GM21367 (cell line): ENCODE results near the gene ISM1.

Experiments used
- ATAC-seq: cut with Tn5 transposase; IDR thresholded peaks from one replicate; pipeline ENCODE4 v1.9.1; 2021; ENCODE audit not compliant: unreplicated experiment

Gene ISM1

DNA sequence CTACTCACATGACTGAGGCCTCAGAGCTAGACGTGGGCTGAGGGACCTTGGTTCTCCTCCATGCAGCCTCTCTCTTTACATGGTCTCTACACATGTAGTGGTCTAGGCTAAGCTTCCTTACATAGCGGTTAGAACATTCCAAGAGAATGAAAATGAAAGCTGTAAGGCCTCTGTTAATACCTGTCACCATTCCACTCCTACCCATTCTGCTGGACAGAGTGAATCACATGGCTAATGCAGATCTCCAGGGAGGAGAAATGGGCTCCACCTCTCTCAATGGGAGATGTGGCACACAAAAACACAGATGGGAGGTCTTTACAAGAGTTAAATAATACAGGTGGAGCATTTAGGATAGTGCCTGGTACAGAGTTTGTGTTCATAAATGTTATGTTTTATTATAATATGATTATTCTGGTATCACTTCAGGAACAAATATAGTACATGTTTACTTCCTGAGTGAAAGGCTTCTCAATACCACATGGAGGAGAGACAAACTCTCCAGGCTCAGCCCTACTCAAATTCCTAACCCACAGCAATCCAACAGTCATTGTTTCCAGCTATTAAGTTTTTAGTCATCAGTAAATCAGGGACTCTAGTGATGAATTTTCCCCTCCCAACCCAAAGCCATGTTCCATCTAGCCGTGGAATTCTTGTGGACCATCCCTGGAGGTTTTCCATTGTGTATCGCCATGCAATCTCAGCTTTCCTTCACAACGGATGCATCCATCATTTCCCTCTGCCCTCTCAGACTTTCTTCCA is 57.9 kb downstream of the ISM1 start:
- no peak for ATAC-seq

DNA sequence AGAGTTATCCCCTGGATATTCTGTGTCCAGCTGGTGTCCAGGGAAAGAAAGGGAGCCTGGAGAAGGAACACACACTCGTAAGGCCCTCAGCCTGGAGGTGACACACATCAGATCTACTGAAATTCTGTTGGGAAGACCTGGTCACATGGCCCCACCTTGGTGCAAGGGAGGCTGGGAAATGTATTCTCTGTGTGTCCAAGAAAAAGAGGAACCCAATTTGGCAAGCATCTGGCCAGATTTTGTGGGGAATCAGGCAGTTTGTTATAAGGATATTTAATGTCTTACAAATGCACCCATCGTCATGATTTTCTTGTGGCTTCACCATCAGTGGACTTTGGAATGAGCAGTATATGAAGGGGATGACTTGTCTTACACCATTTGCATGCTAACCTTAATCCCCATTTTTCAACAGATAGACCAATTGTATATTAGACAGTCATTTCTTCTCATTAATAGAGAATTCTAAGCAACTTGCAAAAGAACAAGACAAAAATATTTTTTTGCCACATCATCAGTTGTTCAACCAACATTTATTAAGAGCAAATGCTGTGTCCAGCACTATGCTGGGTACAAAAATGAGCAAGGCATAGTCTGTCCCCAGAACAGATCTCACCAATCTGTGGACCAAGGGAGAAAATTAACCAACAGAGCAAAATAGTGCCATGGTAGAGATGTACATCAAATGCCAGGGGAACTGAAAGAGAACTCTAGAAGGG is 59.7 kb downstream of the ISM1 start:
- no peak for ATAC-seq

DNA sequence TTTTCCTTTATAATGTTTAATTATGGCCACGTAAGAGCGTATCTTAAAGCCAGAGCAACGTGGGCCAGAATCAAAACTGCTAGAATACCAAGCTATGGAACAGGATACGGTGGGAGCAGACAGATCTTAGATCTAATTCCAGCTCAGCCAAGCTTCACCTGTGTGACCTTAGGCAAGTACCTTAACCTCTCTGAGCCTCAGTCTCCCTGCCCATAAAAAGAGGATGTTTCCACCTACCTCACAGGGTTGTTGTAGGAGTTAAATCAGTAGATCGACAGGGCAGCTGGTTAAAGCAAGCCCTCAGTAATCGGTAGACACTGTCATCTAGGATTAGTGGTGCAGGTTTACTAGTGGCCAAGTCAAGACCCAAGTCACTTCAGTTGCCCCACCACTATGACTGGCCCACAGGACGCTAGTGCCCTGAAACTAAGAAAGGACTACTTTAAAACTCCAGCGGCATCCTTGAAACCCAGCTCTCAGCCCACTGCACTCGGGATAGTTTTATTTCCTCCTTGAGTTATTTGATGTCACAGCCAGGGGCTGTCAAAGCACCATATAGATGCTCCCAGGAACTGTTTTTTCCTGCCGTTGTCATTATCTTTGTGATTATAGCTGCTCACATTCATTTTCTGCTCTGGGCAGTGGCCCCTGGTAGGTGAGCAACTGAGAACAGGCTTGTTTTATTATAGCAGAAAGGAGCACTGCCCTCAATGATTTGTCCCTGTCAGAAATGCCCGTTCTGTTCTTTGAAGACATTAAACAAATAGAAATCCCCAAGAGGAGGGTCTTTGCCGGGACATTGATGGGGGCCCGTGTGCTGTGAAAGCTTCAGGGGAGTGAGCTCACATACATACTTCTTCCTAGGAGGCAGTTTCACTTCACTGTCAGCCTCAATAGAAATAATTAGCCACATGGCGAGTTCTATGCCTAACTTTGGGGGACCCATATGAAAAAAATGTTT is 63.1 kb downstream of the ISM1 start:
- ATAC-seq = no peak

DNA sequence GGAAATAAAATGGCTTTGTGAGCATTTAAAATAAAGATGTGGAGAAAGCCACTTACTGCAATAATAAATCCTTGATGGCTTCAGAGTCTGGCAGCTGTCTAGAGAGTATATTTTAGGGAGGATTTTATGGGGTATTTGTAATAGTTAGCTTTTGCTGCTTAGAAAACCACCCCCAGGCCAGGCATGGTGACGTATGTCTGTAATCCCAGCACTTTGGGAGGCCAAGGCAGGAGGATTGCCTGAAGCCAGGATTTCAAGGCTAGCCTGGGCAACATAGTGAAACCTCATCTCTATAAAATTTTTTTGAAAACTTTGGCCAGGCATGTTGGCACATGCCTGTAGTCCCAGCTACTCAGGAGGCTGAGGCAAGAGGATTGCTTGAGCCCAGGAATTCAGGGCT is 63.8 kb downstream of the ISM1 start:
- ATAC-seq = no peak

DNA sequence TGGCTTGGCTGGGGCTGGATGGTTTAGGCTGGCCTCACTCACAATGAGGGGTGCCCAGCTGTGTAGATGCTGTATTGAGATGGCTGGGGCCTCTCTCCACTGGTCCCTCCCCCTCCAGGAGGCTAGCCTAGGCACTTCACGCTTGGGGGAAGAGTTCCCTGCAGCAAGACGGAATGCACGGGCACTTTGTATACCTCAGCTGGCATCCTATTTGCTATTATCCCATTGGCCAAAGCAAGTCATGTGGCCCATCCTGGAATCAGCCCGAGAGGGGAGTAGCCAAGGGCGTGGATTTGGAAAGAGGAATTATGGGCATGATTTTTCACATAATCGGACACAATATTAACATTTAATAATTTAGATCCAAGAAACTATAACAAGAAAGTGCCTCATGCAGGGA is 64.3 kb downstream of the ISM1 start:
- no peak for ATAC-seq

DNA sequence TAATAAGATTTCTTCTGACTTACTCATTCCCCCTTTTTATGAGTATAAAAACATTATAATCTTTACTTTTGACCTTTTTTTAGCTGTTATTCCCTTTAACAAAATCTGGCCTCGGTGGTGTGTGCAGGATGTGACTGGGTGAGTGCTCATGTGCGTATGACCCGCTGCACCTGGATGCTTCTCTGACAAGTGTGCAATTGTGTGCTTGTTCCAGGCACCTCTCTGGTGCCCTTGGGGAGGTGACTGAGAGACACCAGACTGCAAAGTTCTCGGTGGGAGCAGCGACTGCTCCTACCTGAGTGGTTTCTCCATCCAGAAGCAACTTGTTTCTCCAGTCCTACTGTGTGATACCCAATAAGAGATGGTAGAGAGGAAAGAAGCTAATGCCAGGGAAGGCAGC is 65.0 kb downstream of the ISM1 start:
- no peak for ATAC-seq

DNA sequence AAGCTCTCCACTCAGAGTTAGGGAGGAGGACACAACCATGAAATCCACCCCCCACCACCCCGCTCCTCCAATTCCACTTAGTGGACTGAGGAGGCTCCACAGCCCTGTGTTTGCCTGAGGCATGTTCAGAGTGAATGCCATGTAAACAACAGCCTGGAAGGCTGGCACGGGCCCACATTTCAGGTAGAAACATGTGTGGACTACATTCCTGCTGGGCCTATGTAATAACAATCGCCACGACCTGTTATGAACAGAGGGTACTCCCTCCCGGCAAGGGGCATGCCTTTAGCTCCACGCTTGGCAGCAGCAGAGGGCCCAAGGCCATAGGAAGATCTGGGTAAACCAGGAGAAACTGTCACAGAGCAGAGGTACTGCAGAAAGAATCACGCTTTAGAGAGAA is 65.5 kb downstream of the ISM1 start:
- no peak for ATAC-seq

DNA sequence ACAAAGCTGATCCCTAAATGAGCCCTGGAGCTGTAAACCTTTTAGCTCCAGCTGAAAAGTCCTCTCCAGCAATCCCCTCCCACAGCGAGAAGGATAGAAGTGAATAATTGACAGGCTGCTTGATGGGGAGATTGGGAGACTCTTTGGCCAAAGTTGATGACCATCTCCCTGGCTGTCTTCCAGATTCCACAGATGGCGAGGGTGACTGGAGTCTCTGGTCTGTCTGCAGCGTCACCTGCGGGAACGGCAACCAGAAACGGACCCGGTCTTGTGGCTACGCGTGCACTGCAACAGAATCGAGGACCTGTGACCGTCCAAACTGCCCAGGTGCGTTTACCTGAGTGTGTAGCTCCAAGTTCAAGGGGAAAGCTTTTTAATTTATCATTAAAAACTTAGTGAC is 67.3 kb downstream of the ISM1 start:
- ATAC-seq = no peak

DNA sequence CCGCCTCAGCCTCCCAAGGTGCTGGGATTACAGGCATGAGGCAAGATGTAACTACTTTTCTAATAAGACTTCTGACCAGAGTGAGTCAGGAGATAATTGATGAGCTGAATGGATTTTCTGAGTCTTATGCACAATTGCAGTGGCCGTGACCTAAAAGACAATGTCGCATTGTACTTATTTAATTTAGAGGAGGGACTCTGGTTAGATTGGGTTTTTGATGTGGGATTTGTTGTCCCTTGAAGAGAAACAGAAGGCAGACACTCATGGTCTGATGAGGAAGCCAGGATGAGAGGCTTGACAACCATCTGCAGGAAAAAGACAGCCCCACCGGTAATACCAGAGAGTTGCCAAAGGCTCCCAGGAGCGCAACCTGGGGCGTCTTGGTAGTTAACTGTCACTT is 68.0 kb downstream of the ISM1 start:
- ATAC-seq = no peak

DNA sequence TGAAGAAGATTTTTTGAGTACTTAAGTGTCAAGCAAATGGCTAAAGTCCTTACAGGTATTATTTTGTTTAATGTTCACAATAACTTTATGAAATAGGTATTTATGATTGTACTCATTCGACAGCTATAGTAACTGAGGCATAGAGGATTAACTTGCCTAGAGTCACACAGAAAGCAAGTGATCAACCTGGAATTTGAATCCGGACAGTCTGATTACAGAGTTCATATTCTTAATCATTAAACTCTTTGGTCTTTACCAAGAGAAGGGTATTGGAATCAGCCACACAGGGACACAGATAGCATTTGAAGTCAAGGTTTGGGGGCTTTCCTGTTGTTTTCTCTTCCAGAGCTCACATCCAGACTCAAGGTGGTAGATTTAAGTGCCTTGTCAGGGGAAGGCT is 69.7 kb downstream of the ISM1 start:
- no peak for ATAC-seq

DNA sequence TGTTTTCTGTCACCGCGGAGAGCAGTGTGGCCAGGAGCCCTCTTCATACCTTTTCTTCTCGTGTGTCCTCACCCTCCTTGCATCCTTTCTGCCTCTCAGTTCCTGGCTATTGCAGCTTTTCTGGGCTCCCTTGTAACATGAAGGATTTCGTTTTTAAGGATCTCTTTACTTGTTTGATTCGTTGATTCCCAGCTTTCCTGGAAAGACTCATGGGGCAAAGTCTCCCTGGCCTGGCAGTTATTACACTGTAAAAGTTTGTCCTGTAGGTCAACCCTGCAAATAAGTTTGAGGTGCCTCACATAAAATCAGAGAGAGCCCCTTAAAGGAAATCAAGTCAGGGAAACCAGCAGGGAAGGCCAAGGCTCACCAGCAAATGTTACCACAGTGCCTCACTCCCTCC is 70.1 kb downstream of the ISM1 start:
- ATAC-seq = no peak

DNA sequence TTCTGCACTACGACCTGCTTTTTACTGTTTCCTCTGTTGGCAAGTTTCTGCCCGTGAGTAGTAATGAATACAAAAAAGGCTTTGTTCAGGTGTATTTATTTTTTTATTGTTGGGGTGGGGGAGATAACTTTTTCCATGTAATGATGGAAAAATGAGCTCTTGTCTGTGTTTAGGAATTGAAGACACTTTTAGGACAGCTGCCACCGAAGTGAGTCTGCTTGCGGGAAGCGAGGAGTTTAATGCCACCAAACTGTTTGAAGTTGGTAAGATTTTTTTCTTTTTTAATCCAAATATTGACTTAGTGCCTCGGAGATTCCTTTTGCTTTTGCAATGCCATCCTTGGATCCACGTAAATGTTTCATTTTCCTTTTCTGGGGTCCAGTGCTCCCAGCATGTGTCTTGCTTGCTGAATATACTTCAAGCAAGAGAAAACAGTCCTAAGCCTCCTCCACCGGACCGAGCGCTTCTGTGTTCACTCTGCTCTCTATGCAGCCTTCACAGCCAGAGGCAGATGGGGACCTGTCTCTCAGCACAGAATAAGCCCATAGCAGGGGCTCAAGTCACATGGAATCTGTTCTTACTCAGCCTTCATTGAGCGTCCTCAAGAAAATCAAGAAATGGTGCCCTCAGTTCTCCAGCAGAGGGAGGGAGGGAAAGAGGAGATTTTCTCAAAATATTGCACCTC is 71.3 kb downstream of the ISM1 start:
- no peak for ATAC-seq

DNA sequence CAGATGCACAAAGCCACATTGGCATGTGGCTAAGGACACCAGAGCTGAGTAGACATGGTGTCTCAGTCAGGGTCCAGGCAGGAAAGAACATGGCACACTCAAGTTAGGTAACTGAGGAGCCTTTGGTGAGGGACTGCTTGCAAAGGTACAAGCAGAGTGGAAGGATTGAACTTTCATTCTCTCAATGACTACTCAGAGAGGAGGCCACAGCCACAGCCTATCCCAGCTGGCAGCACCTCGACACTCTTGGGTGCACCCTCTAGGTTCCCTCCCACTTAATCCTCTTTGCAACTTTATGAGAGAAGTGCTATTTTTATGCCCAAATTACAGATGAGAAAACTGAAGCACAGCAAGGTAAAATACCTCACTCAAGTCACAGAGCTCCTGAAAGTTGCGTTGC is 73.4 kb downstream of the ISM1 start:
- ATAC-seq = no peak

DNA sequence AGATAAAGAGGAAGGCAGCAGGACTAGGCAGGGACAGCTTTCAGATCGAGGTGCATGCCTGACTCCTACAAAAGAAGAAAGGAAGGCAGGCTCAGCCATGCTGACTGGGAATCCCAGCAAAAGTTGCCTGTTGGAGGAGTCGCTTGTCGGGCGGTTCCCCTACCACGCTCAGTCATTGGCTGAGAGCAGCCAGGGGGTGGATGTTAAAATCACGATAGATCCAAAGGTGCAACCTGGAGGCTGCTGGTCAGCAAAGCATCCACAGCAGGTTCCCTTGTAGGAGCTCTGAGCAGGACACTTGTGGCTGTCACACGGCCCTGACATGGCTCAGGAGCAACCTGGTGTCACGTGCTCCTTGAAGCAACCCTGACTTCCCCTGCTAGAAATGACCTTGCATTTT is 74.6 kb downstream of the ISM1 start:
- no peak for ATAC-seq

DNA sequence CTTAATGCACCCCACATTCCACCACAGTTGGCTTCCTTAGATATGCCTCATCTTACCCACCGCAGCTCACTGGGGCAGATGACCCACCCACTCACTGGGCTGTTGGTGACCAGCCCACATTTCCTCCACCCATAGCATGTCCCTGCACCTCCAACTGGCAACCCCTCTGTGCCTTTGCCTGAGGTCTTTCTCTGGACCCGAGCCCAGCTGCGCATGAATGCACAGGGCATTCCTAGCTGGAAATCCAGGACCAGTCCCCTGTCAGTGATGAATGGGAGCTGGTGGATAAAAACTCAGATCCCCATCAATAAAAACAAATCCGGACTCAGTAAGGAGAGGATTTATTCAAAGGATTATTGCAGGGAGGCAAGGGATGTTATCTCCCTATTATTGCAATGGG is 75.0 kb downstream of the ISM1 start:
- ATAC-seq = no peak

DNA sequence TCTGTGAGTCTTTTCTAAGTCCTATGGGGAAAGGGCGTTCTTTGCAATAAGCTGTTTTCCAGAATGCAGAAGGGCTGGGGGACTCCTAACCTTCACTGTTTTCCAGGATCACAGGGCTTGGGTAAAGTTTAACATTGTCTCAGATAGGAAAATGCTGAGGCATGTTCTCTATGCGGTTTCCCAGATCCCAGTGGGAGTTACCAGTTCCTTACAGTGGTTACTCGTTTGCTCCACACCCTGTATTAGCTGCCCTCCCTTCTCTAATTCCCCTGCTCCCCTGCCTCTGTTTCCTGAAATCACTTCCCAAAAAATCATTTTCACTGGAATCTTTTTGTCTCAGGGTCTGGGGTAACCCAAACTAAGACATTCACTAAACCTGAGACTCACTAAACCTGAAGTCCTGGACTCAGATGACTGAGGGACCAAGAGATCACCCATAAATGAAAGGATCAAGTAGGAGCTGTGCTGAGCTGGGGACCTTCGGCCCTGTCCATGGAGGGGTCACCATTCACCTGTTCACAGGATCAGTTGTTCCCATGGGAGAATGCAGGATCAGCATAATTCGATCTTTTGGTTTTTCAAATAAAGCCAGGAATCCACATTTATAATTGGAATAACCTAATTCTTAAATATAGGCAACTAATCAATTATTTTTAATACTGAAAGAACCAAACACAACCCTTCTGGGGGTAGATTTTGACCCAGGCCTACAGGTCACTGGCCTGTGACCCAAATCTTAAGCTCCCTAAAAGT is 76.2 kb downstream of the ISM1 start:
- ATAC-seq = no peak

DNA sequence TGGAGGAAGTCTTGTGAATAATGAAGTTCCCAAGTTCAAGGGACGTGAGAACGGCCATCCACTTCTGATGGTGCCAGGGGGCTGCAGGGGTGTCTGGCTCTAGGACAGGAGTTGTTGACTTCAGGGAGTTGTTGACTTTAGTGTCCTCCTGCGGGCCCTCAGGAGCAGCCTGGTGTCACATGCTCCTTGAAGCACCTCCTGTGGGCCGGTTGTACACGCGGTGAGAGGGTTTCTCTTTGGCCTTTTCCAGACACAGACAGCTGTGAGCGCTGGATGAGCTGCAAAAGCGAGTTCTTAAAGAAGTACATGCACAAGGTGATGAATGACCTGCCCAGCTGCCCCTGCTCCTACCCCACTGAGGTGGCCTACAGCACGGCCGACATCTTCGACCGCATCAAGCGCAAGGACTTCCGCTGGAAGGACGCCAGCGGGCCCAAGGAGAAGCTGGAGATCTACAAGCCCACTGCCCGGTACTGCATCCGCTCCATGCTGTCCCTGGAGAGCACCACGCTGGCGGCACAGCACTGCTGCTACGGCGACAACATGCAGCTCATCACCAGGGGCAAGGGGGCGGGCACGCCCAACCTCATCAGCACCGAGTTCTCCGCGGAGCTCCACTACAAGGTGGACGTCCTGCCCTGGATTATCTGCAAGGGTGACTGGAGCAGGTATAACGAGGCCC is 77.8 kb downstream of the ISM1 start:
- no peak for ATAC-seq

DNA sequence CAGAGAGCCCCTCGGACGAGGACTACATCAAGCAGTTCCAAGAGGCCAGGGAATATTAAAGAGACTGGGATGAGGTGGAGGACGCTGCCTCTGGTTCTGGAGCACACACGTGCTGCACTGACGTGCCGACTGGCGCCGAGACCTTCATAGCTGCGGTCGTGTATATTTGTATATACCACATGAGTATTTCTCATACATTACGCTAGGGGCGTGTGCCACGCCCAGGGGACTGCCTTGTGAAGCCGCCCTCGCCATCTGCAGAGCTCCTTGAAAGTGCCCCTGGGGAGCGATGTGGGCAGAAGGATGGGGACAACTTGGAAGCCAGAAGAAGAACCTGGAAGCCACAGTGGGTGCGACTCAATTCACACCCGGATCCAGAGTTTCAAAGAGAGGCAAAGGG is 78.3 kb downstream of the ISM1 start:
- no peak for ATAC-seq

DNA sequence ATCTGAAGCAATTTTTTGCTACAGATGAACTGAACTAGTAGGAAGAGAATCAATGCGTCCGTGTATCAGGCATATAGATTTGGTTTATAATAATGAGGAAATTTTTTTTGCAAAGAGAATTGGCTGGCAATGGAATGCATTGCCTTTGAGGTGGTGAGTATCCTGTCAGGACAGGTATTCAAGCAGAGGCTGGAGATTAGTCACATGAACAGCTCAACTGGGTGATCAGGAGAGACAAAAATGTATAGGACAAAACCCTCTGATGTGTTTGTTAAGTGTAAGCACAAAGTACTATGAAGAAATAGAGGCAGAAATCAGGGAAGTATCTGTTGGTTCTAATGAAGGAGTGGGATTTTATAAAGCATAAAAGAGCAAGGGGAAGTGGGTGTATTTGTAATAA is 80.5 kb downstream of the ISM1 start:
- no peak for ATAC-seq
